ENCODE measurements around the gene MCC.

Gene MCC

DNA sequence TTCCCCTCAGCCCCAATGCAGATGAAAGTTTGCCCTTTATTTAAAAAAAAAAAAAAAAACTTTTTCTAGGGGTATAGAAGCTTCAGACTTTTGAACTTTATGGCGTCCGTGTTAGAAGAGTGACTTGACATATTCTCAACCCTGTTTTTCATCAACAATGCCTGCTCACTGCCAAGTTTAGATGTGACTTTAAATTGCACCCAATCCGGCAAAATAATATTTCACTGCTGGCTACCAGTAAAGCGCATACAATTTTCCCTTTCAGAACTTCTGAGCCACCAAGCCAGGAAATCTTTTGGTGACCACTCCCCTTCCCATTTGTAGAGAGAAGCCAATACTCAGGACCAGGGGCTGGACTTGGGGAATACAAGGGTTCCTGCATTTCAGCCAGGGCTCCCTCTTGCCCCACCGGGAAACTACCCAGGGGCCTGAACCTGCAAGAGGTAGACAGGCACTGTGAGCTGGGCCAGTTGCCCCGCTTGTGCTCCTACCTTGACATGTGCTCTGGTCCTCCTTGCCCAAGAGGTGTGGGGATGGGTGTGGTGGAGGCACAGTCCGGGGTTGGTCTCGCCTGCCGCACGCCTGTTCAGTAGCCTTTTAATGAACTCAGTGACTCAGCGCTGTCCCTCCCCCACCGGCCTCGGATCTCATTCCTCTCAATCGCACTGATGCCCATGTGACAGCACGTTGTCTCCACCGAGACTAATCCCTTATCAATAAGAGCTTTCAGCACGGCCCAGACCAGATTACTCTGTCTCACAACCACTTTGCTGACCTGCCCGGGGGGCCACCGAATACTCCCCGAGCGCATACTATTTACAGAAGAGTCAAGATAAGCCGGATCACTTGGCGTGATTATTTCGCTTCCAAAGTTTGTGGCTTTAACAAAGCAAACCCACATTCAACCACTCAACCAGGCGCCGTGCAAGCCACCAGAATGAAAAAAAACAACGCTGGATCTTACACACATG is 285.2 kb downstream of the MCC start:
- no peak for DNase-seq (ENCODE audit: insufficient read length, low spot score)
- no peak for FAIRE-seq
- TF ChIP-seq POLR2A (IDR thresholded peaks at IDR 0.05; ENCODE audit: low read depth, low read length), result no peak

DNA sequence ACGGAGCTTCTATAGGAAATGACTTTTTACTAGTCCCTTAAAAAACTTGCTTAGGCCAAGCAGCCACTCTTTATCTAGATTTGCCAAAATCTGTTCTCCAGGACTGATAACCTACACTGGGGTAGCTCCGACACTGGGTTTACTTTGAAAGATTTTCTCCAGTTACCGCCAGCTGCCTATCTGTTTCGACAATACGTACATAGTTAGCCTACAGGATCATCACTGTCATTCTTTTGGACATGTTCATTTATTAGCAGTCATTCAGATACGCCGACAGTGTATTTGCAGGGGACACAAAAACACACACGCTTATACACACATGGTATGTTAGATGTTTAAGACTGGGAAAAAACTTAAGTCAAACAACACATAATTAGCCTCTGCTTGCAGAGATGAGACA is 286.0 kb downstream of the MCC start:
- FAIRE-seq, result no peak
- no peak for TF ChIP-seq POLR2A (IDR thresholded peaks at IDR 0.05; ENCODE audit: low read depth, low read length)

DNA sequence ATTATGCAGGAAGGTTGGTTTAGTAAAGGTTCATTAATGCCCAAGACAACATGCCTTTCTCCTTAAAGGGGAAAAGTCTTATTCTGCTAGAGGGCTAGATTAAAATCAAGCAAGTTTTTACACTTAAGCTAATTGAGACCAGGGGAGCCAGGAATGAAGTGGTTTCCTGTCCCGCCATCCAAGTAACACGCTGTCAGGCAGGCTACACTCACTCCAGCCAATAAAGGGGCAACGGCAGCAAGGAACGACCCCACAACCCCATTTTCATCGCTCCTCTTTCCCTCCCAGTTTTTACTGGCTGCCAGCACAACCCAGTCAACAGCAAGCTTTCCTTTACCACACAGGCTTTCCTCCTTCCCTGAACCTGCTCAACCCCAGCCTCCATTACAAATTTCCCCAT is 286.5 kb downstream of the MCC start:
- FAIRE-seq (no peak), DNase-seq (ENCODE audit: insufficient read length, low spot score) (no peak)
- no peak for TF ChIP-seq POLR2A (IDR thresholded peaks at IDR 0.05; ENCODE audit: low read depth, low read length)

More for the DNA sequence above, 286.0 kb downstream of the MCC start:
- no peak for DNase-seq (ENCODE audit: insufficient read length, low spot score)

DNA sequence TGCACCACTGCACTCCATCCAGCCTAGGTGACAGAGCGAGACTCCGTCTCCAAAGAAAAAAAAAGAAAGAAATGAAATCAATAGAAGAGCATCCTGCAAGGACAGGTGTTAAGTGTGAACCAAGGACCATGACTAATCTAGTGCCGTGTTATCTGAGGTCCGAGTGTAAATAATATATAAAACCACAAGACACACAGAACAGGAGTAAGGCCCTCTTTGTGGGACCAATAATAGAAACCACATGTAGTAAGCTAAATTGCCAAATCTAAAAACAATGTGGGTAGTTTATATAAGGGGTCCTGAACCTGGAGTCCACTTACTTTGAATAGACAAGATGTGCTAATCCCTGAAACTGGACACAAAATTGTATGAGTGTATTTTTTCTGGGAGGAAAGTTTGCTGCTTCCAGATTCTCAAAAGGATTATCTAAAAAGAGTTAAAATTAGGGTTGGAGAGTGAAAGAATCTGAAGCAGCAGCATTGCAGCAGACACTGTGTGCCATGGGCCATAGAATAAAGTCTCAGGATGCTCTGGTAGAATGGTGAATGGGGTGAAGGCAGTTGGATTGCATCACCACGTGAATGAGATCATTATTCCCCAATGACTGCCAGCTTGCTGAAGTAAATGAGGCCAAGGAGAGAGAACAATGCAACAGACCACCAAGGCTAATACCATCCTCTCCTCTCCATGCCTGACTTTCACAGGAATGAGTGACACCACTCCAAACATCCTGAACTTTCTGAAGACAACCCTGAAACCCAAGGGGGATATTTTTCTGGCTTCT is 288.9 kb downstream of the MCC start:
- no peak for TF ChIP-seq POLR2A (IDR thresholded peaks at IDR 0.05; ENCODE audit: low read depth, low read length)
- no peak for DNase-seq (ENCODE audit: insufficient read length, low spot score)
- no peak for FAIRE-seq

DNA sequence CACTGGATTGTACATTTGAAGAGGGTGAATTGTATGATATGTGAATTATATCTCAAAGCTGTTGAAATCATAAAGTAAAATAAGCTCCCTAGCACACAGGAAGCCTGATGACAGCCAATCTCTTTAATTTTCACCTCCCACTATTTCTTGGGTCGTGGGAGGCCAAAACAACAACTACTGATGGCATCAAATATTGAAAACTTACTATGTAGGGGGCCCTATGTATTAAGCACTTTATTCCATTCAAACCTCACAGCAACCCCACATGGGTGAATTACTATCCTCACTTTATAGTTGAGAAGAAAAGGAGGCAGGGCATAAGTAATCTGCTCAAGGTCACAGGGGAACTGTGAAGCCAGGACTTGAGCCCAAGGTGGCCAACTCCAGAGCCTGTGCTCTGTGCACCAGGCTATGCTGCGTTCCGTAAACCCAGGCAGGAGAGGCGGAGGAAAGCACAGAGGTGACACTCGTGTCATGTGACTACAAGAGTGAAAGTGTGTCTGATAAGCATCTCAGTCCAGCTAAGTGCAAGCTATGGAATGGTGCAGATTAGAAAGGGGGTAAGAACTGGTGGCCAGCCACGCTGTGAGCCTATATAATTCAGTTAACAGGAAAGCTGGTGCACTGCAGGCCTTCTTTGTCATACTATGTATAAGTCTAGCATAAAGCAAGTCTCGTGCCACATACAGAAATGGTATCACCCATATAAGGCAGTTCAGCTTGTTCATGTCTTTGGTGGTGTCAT is 290.6 kb downstream of the MCC start:
- no peak for FAIRE-seq

DNA sequence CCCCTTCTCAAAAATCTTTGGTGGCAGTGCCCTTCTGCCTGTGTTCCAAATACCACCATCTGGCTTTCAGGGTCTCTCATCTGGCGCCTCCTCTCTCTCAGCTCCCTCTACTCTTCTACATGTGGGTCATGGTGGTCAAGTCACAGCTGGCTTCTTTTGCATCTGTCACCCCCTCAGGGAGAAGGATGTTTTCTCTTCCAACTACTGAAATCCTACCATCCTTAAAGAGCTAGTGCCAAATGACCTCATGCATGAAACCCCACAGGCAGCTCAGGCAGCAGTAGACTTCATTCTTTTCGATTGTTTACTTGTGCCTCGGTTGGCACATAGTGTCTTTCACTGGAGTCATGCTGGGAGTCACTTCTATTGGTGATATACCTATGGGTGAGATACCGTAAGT is 292.5 kb downstream of the MCC start:
- DNase-seq (ENCODE audit: insufficient read length, low spot score) (no peak), FAIRE-seq (no peak)
- no peak for TF ChIP-seq POLR2A (IDR thresholded peaks at IDR 0.05; ENCODE audit: low read depth, low read length)

More for the DNA sequence above, 290.6 kb downstream of the MCC start:
- TF ChIP-seq POLR2A (IDR thresholded peaks at IDR 0.05; ENCODE audit: low read depth, low read length), result no peak
- DNase-seq (ENCODE audit: insufficient read length, low spot score), result no peak

DNA sequence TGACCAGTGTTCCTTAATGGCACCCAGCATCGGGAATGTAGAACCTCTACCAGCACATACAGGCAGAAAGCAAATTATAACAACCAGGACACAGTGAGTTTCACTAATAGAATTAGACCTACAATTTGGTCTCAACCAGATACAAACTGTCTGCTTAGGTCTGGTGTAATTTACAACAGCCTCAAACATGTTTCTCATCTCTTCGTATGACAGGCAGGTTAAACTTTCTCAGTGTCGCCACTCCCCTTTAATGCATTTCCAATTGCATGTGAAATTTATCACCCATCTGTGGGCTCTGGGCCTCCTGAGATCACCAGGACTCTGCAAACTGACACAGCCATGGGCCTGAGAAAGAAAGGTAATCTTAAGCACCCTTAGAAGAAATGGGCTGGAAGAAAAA is 293.0 kb downstream of the MCC start:
- FAIRE-seq, result no peak
- no peak for DNase-seq (ENCODE audit: insufficient read length, low spot score)
- no peak for TF ChIP-seq POLR2A (IDR thresholded peaks at IDR 0.05; ENCODE audit: low read depth, low read length)

DNA sequence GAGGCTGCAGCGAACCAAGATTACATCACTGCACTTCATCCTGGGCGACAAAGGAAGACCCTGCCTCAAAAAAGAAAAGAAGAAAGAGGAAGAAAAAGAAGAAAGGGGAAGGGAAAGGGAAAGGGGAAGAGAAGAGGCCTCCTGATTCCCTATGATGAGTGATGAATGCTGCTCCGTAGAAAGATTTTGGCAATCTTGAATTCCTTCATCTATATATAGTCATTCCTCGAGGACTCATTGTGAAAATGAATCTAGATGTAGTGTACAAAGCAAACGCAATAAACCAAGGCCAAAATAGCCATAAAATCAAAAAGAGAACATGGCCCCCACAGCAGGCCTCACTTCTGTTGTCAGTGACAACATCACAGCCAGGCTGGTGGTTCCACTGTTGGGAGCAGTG is 293.7 kb downstream of the MCC start:
- no peak for TF ChIP-seq POLR2A (IDR thresholded peaks at IDR 0.05; ENCODE audit: low read depth, low read length)
- FAIRE-seq (no peak), DNase-seq (ENCODE audit: insufficient read length, low spot score) (no peak)

DNA sequence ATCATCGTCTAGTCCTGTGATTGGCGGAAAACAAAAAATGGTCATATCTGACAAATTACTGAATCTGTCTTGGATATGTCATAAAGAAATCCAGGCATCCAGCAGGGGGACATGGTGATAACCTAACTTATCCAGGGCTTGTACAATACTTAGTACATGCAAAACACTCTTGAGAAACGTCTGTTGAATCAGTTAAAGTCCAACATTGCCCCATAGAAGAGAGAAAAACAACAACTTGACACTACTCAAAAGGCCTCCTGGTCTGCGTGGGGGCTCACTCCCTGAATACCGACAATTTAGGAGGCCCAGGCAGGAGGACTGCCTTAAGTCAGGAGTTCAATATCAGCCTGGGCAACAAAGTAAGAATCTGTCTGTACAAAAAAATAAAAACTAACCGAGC is 294.1 kb downstream of the MCC start:
- DNase-seq (ENCODE audit: insufficient read length, low spot score) (no peak), FAIRE-seq (no peak)
- no peak for TF ChIP-seq POLR2A (IDR thresholded peaks at IDR 0.05; ENCODE audit: low read depth, low read length)

DNA sequence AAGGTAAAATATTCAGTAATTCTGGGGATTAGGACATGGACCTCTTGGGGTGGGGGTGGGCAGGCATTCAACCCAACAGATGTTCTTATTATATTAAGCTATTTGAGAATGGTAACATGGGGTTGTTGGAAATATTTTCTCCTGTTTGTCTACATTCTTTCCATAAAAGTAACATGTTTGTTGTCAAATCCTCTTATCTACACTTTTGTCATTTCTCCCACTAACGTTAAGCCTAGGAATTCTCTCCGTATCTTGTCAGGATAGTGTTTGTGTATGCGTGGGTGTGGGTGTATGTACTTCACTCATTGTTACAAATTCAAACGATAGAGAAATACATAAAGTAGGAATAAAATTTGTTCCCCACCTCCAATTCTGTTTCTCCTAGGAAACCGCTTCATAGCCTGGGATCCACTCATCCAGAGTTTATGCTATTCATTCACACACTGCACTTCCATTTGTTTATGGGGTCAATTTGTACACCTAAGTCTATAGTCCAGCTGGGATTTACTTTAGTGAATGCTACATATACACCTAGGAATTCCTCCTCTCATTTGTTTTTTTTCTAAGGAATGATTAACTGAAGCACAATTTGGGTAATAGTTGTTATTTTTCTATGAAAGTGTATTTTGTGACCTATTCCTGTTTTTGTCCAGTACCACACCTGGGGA is 294.8 kb downstream of the MCC start:
- no peak for DNase-seq (ENCODE audit: insufficient read length, low spot score)
- FAIRE-seq, result no peak
- no peak for TF ChIP-seq POLR2A (IDR thresholded peaks at IDR 0.05; ENCODE audit: low read depth, low read length)

DNA sequence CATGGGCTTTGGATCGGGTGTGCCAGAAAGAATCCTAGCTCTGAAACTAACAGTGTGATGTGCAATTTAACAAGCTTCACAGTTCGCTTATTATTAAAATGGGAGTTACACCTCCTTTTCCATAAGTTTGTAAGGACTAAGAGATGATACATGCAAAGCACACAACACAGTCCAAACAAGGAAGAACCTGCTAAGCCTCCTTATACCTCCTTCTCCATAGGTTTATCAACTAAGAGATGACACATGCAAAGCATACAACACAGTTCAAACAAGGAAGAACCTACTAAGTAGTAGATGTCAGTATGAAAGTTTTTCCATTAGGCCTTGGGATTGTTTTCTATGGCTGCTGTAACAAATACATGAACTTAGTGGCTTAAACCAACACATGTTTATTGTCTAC is 295.7 kb downstream of the MCC start:
- DNase-seq (ENCODE audit: insufficient read length, low spot score) (no peak), FAIRE-seq (no peak)
- TF ChIP-seq POLR2A (IDR thresholded peaks at IDR 0.05; ENCODE audit: low read depth, low read length), result no peak

DNA sequence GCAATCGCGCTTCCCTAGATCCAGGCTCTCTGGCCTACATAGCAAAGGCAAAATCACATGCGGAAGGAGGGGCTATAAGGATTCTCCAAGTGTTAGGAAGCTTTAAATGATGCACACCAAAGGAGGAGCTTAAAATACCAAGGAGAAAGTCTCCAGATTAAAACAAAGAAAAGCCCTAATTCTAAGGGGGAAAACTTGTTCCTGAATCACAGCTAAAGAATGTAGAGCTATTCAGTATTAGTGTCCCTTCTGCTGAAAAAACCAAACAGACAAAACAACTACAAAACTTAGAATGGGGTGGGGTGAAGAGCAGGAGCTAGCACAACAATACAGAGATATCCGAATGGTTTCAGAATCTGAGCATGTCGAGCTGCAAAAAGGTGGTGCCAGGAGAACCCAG is 297.9 kb downstream of the MCC start:
- FAIRE-seq (peak; percentile 33), DNase-seq (ENCODE audit: insufficient read length, low spot score) (peak; percentile 21)
- TF ChIP-seq POLR2A (IDR thresholded peaks at IDR 0.05; ENCODE audit: low read depth, low read length), result no peak

DNA sequence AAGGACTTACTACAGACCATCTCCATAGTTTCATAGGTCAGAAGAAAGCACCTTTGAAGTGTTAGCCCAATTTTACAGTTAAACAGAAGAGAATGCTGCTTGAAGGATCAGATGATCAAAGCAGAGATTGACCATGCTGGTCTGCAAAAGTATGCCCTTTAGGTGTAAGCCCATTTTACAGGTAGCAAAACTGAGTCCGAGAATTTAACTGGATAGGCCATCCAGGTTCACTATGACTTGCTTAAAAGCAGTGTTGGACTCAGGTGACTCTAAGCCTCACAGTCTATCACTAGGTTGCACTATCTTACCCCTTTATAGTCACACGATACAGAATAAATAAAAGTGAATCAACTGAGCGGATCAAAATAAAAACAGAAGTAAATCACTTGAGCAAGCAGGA is 299.0 kb downstream of the MCC start:
- TF ChIP-seq POLR2A (IDR thresholded peaks at IDR 0.05; ENCODE audit: low read depth, low read length), result no peak
- DNase-seq (ENCODE audit: insufficient read length, low spot score) (no peak), FAIRE-seq (no peak)

All from H54 (cell line).